Heart left ventricle (tissue), 16 donors: ENCODE results near the gene NWD2. TPM values are rescaled to one million over a fixed set of nuclear protein-coding genes. Genes with fewer than 3 reads are reported as not detected.

ENCODE experiments used
- ATAC-seq, 4 donors: fragments of 200-7000 bp; cut with Tn5 transposase; one replicate each; pipeline ENCODE4 v1.9.1; 2020 to 2022; ENCODE audit warnings: moderate library complexity in 4 of 4, mild to moderate bottlenecking in 3 of 4, moderate number of reproducible peaks in 1 of 4
- DNase-seq, 5 donors: peaks; one replicate each; pipeline ENCODE4 v3.0.0-alpha.2; 2020
- H3K27ac ChIP-seq, 12 donors: fragments of 200-600 bp; sonication (generic) in 4 of 12; one replicate each; pipeline versions ENCODE4 v1.5.0 to v1.8.0; 2016 to 2022; ENCODE audit warnings: mild to moderate bottlenecking in 2 of 12
- H3K27me3 ChIP-seq, 9 donors: fragments of 200-600 bp; sonication (generic) in 2 of 9; one replicate each; pipeline versions ENCODE4 v1.5.1 to v1.8.0; 2016 to 2022; ENCODE audit warnings: mild to moderate bottlenecking in 3 of 9
- H3K36me3 ChIP-seq, 9 donors: fragments of 200-600 bp; sonication (generic) in 2 of 9; one replicate each; pipeline versions ENCODE4 v1.5.0 to v1.8.0; 2018 to 2022; ENCODE audit warnings: mild to moderate bottlenecking in 2 of 9
- H3K4me1 ChIP-seq, 12 donors: fragments of 200-600 bp; sonication (generic) in 4 of 12; one replicate each; pipeline versions ENCODE4 v1.5.0 to v1.8.0; 2016 to 2022; ENCODE audit warnings: mild to moderate bottlenecking in 3 of 12
- H3K4me3 ChIP-seq, 12 donors: fragments of 200-600 bp; sonication (generic) in 4 of 12; one replicate each; pipeline versions ENCODE4 v1.5.0 to v1.8.0; 2017 to 2022; ENCODE audit warnings: mild to moderate bottlenecking in 9 of 12, moderate library complexity in 4 of 12
- H3K9me3 ChIP-seq, 12 donors: fragments of 200-600 bp; sonication (generic) in 4 of 12; one replicate each; pipeline versions ENCODE4 v1.5.0 to v1.8.0; 2016 to 2022; ENCODE audit warnings: mild to moderate bottlenecking in 1 of 12
- CTCF ChIP-seq, 12 donors: fragments of 200-600 bp; sonication (generic) in 4 of 12; IDR thresholded peaks; one replicate each; pipeline versions ENCODE4 v1.5.0 to v1.8.0; 2018 to 2022; ENCODE audit warnings: antibody characterized with exemption in 12 of 12, mild to moderate bottlenecking in 5 of 12
- POLR2A ChIP-seq, 2 donors: fragments of 450-650 bp; IDR thresholded peaks; one replicate each; pipeline ENCODE4 v1.6.1; 2017; ENCODE audit warnings: antibody characterized with exemption in 2 of 2, mild to moderate bottlenecking in 2 of 2, moderate library complexity in 2 of 2
- WGBS, 4 donors: extraction: QIAGEN DNeasy Blood & Tissue Kit in 2 of 4; methylation state at CpG; one replicate each; pipeline versions ENCODE4 v1.1.5 to v1.1.7; 2013 to 2018; 5-methylcytosine and 5-hydroxymethylcytosine counted together
- intact Hi-C, 10 donors: fragments of 100-400 bp; cut with DNase I; formaldehyde crosslinking; loops; one replicate each; pipeline versions ENCODE4 v1.11.1 to v1.14.2; 2022
- polyA plus RNA-seq, 2 donors: library from polyadenylated mRNA; stranded (reverse); fragments of 200-250 nt; gene quantifications; one replicate each; pipeline ENCODE4 v1.2.3, GENCODE V29; 2013
- total RNA-seq, 9 donors: library from RNA; depleted of rRNA in 2 of 9; stranded (reverse); fragments of >200 nt in 2 of 9; fragmentation: NEBNext Ultra II Directional in 3 of 9; extraction: Animal tissue kit (Norgen Biotek cat#: 25700) in 3 of 9; gene quantifications; one replicate each; pipeline versions ENCODE4 v1.1.0 to v1.2.4, GENCODE V29; 2016 to 2023
- donor health status: ischemic (EF 13 %, LVEDD 7.1; RV severe dilation, severe dysfunction).
- donor health status: healthy with polysubstance abuse.
- donor health status: DM: no; HTN: yes; CAD: no.
- donor health status: DM: no; HTN: no; CAD: no.
- donor health status: ischemic (EF 25% LVEDD 6.9; RV normal size, moderate dysfunction).
- donor health status: ischemic (EF 25% LVEDD 5.7; RV mildly dilated, moderate dysfunction).
- donor health status: healthy.
- donor health status: DM: yes; HTN: yes; CAD: no.
- donor health status: ischemic (EF 35%, LVEDD 5.7; RV mildly dilated, moderate dysfunction).
- donor health status: nonischemic (EF 11% LVEDD 7.7; RV severe dilation, severe dysfunction).
- donor health status: DM: yes; HTN: yes; CAD: no.
- donor health status: PGD.
- donor health status: ischemic (EF 29% LVEDD 5.4; RV normal size, mild dysfunction).
- donor health status: nonischemic (EF 23%, LVEDD 6.1; RV moderate dilation, normal function).

Gene NWD2
- total and polyA plus RNA-seq, 11 donors, result under 0.01 to 0.16 (median 0.05) TPM; not detected in 5

- Histone ChIP-seq H3K27me3 (peaks cover 0 to 6% (median 0%) of the 10 kb centered on the region in 9 donors), H3K4me1 (no peaks in the 10 kb centered on the region), H3K9me3 (no peaks in the 10 kb centered on the region), H3K4me3 (no peak overlapping the region), H3K36me3 (no peaks in the 10 kb centered on the region), H3K27ac (no peak overlapping the region)
- no peak for DNase-seq
- WGBS, 4 donors, result 53 to 87% (median 75%) methylated on average over 3 of the region's 3 CpGs
- no peak for ATAC-seq
- TF ChIP-seq POLR2A (IDR thresholded peaks at IDR 0.05) (no peak), CTCF (IDR thresholded peaks at IDR 0.05) (no peak)
- intact Hi-C loops, result no loop called here
Observed at GRCh38 chr4:37467223-37467622, 222.7 kb downstream of the NWD2 start.

GRCh38 chr4:37467824-37468223 is 223.3 kb downstream of the NWD2 start:
- H3K4me1 ChIP-seq, result no peaks in the 10 kb centered on the region
- TF ChIP-seq POLR2A (IDR thresholded peaks at IDR 0.05) (no peak), CTCF (IDR thresholded peaks at IDR 0.05) (no peak)

GRCh38 chr4:37469286-37469685 is 224.7 kb downstream of the NWD2 start:
- no peak for TF ChIP-seq CTCF (IDR thresholded peaks at IDR 0.05)
- TF ChIP-seq POLR2A (IDR thresholded peaks at IDR 0.05), result no peak
- intact Hi-C loops, result no loop called here
- no peak for ATAC-seq
- Histone ChIP-seq H3K27me3 (peaks cover 0 to 6% (median 0%) of the 10 kb centered on the region in 9 donors), H3K4me1 (no peaks in the 10 kb centered on the region), H3K9me3 (no peaks in the 10 kb centered on the region), H3K4me3 (no peak overlapping the region), H3K27ac (no peak overlapping the region), H3K36me3 (no peaks in the 10 kb centered on the region)
- 93 to 96% (median 95%) methylated on average over 2 of the region's 2 CpGs for WGBS, 4 donors
- DNase-seq, result no peak

More at GRCh38 chr4:37467824-37468223, 223.3 kb downstream of the NWD2 start:
- no peak for ATAC-seq
- 60 to 89% (median 82%) methylated on average over 4 of the region's 4 CpGs for WGBS, 4 donors
- H3K27me3 ChIP-seq, result peaks cover 0 to 6% (median 0%) of the 10 kb centered on the region in 9 donors
- no peaks in the 10 kb centered on the region for H3K36me3 ChIP-seq
- DNase-seq, result no peak
- no peaks in the 10 kb centered on the region for H3K9me3 ChIP-seq
- intact Hi-C loops, result no loop called here
- H3K27ac ChIP-seq, result no peak overlapping the region
- no peak overlapping the region for H3K4me3 ChIP-seq

DNA sequence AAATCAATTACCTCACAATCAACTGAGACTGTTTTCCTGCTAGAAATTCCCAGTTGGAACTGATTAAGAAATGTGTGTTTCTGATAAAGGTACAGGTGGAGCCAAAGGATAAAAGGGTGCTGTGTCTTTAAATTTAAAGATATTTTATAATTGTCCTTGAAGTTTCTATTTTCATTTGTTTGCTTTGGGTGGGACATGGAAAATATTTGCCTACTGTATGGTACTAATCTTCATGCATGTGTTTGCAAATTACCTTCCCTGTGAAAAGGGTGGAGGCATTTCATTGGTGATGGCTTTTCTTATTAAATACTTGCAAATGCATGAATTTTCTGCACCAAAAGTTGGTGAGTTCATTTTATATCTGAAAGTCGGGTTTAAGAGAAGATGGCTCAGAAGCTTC is 225.7 kb downstream of the NWD2 start:
- Histone ChIP-seq H3K27me3 (peaks cover 0 to 6% (median 0%) of the 10 kb centered on the region in 9 donors), H3K9me3 (no peaks in the 10 kb centered on the region), H3K36me3 (no peaks in the 10 kb centered on the region), H3K27ac (no peak overlapping the region), H3K4me3 (no peak overlapping the region), H3K4me1 (no peaks in the 10 kb centered on the region)
- WGBS, 4 donors, result 68 to 83% (median 74%) methylated on average over 1 of the region's 1 CpG
- no peak for ATAC-seq
- no peak for DNase-seq
- no peak for TF ChIP-seq CTCF (IDR thresholded peaks at IDR 0.05)
- intact Hi-C loops, result no loop called here
